ENCODE measurements around the gene PDE4B.
"Not testable (repeated sequence)": the region's sequence is repeated elsewhere in the genome, so short reads cannot be mapped to it uniquely, and the experiment has no call there.

The PDE4B gene

DNA sequence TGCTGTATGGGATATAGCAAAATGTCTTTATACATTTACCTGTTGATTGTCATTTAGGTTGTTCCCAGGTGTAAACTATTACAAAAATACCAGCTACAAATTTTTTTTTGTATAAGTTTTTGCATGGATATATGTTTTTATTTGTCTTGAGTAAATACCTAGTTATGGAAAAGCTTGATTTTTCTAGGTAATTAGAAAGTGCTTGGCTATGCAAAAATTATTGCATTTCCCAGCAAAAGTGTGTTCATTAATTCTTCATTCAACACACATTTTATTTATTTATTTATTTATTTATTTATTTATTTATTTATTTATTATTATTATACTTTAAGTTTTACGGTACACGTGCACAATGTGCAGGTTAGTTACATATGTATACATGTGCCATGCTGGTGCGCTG is 22.1 kb downstream of the PDE4B start:
- DNase-seq (ENCODE audit: low spot score) = no peak

DNA sequence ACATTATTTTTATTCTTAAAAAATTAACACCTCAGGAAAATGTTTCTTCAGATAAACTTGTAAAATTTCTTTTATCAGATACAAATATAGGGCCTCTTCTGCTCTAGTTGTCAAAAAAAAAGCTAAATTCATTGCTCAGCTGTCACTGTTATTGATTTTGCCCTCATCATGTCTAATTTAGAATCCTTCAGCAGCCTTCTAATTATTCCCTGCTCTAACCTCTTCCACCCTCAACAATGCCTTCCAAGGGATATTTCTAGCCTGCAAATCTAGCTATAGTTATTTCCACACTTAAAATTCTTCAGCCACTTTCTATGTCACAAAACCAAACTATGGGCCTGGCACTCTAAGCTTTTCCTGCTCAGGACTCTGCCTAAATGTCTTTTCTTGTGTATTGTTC is 25.2 kb downstream of the PDE4B start:
- DNase-seq (ENCODE audit: low spot score) = no peak

DNA sequence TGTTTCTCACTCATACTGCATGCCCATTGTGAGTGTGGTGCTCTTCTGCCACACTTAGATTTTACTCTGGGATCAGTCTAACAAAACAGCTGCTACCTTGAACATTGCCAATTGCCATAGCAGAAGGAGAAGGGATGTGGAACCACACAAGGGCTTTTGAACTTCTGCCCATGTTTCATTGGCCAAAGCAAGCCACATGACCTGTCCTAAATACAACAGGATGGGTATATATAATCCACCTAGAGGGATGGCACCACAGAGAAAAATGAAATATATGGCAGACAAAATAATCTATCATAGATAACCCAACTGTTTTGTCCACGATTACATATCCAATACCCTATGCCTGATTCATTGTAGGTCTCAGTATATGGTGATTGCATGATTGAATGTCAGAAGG is 26.3 kb downstream of the PDE4B start:
- DNase-seq (ENCODE audit: low spot score) = no peak

DNA sequence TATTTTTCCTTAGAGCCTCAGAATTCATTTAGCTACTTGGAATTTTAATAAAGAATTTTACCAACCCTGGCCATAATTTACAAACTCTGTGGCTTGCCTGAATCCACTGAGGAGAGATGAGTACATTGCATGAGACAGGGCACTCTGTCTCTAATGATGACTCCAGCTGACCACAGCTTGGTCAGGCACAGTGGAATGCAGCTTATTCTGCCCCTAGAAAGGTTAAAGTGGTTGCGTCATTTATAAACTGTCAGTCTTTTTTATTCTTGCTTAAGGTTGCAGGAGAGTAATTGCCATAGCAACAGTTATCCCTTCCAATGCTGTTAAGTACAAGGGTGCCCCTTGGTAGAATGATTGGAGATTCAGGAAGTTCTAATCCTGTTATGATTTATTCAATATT is 28.3 kb downstream of the PDE4B start:
- DNase-seq (ENCODE audit: low spot score) = peak; percentile 77

DNA sequence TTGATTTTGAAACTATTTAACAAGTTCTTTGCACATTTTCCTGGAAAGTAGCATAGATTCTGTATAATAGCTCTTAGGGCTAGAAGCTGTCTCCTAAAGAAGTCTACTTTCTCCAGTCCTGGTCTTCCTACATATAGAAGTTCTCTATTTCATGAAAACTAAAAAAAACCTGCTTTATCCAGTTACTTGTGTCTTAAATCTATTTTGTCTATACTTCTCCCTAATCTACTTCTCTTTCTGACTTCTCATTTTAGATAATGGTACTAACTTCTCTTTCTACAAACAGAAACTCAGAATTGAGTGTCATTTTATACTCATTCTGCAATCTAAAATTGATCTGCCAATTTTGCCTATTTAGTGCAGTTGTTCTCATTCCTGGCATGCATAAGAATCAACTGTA is 28.7 kb downstream of the PDE4B start:
- DNase-seq (ENCODE audit: low spot score) = no peak

DNA sequence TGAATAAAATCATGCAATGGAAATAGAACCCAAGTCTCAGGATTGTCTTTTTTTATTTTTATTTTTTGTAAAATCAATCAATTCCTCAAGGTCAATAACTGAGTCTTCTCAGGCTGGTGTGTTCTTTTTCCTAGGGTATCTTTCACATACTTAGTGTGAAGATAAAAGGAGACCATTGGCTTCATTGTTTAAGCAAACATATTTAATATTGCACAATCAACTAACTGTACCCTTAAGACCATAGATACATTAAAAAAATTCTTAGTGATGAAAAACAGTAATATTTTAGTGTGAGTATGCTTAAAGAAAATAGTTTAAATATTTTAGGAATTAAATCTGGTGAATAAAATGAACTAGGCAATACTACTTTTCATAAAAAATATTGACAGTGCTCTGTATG is 31.4 kb downstream of the PDE4B start:
- no peak for DNase-seq (ENCODE audit: low spot score)

DNA sequence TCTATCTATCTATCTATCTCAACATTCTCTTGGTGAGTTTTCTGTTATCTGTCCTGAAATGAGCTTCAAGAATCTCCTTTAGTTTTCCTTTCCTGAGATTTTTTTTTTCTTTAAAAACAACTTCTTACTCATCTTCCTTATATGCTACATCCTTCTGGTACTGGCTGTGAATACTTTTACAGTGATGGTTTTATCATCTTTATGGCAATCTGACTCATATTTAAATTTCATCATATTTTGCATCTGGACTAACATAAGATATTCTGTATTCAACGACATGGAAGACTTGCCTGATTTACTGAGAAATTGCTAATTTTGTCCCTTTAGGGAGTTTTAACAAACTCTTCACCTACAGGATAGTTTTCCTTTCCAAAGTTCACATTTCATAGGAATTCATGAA is 33.0 kb downstream of the PDE4B start:
- peak; percentile 40 for DNase-seq (ENCODE audit: low spot score)

DNA sequence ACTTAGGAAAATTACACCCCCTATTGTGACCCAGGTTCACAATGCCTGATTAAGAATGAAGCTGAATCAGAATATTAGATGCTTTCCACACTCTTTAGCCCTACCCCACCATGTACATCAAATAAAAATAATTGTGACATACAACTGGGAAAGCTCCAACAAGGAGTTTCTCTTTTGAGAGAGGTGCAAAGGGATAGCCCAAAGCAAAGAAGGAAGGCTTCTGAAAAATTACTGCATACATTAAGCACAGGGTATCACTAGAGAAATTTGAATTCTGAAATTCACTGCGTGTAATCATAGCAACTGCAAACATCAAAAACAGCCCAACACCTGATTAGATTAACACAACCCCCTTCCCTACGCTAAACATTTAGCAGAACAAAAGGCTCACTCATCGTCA is 34.1 kb downstream of the PDE4B start:
- DNase-seq (ENCODE audit: low spot score) = no peak

DNA sequence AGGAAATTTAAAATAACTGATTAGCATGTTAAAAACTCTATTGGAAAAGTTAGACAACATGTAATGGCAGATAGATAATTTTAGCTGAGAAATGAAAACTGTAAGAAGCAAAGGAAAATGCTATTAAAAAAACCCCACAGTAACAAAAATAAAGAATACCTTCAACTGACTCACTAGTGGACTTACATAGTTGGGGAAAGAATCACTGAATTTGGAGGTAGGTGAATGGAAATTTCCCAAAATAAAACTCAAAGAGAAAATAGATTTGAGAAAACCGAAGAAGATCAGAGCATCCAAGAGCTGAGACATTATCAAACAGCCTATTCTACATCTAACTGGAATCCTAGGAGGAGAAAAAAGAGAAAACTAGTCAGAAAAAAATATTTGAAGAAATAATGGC is 34.7 kb downstream of the PDE4B start:
- no peak for DNase-seq (ENCODE audit: low spot score)

DNA sequence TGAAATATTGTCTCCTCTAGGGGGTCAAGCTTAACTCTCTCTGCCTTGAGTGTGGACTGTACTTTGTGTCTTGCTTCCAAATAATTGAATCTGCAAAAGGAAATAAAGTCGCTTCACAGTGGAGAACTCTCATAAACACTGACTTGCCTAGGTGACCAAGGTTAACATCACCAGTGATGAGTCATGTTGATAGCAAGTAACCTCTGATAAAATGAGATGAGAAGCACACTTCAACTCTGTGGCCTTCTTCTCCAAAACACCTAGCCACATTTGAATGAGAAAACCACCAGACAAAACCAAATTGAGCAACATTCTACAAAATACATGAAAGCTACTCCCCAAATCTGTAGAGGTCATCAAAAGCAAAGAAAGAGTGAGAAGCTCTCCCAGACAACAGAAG is 37.6 kb downstream of the PDE4B start:
- DNase-seq (ENCODE audit: low spot score) = peak; percentile 11

DNA sequence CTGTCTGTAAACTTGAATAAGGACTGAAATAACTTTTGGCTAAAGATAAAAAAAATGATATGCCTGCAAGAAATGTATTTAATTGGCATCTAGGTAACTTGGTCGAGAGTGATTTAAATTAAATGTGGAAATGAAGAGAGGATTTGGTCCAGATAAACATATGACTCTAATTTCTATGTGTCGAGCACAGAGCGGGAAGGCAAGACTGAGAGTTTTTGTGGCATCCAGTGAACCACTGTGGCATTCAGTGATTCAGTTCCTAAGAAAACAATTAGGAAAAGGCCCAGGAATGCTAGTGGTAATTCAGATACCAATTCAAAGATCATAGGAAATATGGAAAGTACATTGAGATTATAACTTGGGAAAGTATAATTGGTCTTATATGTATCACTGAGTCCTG is 39.6 kb downstream of the PDE4B start:
- DNase-seq (ENCODE audit: low spot score) = no peak

DNA sequence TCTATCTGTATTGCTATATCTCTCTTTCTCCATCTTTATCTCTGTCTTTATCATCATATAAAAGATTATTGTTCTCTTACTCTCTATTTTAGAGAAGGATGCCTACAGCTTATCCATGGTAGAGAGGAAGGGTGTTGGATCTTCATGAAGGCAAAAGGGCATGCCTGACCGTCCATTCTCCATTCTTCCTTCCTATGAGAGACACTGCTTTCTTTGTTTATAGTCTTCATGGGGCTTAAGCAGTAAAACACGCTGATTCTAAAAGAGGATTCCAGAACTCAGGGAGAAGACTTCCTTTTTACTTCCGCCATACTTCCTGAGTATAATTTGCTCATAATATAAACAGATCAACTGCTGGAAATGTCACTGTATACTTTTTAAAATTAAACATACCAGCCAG is 44.0 kb downstream of the PDE4B start:
- no peak for DNase-seq (ENCODE audit: low spot score)

DNA sequence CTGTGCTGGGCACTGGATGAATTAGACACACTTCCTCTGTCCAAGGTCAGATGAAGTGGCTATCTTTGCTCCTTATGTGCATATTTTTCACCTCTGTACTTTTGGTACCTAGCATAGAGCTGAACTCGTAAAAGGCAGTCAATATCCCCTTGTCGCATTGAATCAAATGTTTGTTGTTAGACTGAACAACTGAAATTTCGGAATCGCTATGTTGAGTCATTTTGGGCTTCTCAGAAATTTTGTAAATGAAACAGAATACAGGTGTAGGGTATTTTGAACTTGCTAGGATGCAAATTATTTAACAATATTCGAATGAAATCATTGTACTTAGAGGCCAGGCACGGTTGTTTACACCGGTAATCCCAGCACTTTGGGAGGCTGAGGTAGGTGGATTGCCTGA is 48.0 kb downstream of the PDE4B start:
- DNase-seq (ENCODE audit: low spot score) = no peak

DNA sequence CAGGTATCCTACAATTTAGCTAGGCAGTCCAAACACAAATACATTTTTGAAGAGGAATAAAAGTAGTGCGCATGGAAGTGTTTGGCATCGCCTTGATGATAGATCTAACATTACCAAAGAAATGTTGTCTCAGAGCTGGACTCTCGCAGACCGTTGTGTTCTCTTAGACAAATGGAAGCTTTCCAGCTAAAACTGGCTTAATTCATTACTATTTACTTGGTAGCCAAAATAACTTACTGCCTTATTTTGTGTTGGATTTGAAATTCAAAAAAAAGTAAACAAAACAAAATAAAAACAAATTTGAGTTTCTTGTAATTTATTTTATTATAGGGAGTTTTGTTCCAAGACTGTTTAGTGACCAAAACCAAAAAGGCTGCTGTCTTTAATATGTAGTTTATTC is 51.6 kb downstream of the PDE4B start:
- DNase-seq (ENCODE audit: low spot score) = no peak

DNA sequence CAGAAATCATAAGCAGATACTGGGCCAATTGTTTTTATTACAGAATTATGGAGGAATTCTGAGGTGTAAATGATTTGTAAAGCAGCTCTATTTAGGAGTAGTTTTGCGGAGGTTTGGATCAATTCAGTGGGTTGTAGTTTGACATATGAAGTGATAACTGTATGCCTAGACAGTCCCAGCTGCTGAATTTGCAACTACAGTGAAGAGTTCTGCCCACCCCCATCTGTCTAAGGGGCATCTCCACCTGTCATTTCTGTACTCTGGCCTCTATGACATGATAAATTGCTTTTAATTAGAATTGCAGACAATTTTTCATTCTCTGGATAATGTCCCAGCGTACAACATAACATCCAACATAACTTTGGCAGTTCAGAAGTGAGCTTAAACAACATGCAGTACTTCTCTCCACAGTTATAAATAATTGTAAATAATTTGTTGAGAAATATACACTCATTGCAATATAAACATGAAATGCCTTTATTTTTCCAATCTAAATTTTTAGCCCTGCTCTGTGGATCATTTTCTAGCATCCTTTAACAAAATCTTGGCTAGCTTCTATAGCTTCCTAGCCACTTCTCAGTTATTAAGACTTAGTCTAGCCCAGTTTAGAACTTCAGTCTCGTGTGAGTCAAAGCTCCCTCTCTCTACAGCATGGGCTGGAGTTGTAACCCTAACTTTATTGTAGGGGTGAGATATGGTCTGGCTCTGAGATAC is 52.3 kb downstream of the PDE4B start:
- DNase-seq (ENCODE audit: low spot score) = no peak

DNA sequence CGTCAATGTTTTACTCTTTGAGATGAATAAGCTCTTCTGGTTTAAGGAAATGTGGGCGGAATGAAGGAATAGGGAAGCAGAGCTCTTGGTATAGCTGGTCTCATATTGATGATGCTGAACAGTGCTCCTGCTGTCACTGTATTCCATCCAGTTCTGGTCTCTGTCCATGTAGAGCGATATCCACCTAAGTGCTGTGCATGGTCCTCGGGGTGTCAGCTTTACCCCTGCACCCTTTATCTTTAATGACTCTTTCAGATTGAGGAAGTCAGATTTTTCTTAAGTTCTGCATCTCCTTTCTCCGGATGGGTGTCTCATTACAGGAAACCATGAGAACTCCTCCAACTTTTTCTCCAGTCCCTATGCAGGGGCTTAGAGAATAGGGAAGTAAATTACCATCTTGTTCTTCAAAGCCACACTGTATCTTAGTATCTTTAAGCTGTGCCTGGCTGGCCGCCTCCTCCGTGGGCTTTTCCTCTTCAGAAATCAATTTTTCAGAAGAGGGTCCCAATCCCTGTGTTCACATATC is 52.9 kb downstream of the PDE4B start:
- DNase-seq (ENCODE audit: low spot score) = no peak

DNA sequence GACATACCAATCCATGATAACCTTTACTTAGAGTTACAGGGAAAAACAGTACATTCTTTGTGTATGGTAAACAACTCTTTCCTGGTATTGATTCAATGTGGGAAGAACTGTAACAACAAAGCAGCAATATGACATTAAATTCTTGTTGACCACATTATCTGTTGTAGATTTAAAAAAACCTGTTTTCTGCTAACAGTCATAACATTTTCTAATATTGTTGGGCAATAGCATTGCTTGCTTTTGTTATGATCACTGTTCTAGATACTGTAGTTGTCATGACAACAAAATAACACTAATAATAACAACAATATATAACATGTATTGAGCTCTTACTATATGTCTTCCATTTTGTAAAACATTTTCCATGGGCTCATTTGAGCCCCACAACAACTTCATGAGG is 54.2 kb downstream of the PDE4B start:
- no peak for DNase-seq (ENCODE audit: low spot score)

DNA sequence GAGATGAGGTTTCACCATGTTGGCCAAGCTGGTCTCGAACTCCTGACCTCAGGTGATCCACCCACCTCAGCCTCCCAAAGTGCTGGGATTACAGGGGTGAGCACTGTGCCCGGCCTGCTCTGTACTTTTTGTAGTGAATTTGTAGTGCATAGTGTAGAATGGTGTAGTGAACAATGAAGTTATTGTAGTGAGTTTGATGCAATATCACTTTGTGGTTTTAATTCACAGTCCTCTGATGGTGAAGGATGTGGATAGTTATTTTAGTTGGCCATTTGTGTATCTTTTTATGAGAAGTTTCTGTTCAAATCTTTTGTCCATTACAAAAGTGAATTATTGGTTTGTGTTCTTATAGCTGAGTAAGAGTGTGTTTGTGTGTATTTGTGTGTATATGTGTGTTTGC is 57.6 kb downstream of the PDE4B start:
- no peak for DNase-seq (ENCODE audit: low spot score)

DNA sequence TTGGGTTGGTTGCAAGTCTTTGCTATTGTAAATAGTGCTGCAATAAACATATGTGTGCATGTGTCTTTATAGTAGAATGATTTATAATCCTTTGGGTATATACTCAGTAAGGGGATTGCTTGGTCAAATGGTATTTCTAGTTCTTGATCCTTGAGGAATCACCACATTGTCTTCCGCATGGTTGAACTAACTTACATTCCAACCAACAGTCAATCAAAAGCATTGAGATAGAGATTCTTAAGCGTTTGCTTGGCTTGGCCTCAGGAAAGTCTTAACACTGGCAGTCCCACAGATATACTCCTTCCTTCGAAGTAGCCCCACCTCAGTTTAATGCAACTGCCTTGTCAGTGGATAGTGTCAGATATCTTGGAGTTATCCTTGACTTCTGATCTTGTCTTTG is 63.9 kb downstream of the PDE4B start:
- not testable (repeated sequence) for DNase-seq (ENCODE audit: low spot score)

DNA sequence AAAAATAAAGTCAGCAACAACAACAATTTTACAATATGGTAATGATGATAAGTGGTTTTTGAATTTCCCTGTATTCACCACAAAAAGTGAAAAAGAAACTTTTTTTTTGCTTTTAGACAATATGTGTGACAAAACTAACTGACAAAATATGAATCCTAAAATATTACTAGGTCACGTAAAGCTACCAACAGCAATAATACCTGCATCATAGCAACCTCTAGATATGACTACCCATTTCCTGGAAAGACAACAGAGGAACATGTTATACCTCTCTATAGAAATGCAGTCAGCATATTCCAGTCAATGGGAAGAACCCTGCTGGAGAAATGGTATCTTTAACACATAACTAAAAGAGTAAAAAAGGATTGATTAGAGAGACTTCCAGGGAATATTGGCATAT is 73.7 kb downstream of the PDE4B start:
- DNase-seq (ENCODE audit: low spot score) = no peak

DNA sequence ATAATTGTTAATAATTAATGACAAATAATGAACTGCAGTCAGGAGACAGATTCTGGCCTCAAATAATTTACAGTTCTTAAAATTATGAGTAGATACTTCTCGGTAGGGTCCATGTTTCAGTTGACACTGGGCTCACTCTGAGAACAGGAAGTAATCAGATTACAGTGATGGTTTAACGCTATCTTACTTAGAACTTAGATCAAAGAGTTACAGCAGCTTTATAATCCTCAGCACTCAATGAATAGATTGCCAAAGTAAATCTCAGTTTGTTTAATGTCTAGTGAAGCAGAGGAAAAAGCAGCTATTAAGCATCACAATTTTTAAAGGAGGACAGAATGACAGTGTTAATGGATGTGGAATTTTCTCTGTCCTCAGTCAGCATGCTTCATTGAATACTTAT is 79.6 kb downstream of the PDE4B start:
- DNase-seq (ENCODE audit: low spot score) = no peak

DNA sequence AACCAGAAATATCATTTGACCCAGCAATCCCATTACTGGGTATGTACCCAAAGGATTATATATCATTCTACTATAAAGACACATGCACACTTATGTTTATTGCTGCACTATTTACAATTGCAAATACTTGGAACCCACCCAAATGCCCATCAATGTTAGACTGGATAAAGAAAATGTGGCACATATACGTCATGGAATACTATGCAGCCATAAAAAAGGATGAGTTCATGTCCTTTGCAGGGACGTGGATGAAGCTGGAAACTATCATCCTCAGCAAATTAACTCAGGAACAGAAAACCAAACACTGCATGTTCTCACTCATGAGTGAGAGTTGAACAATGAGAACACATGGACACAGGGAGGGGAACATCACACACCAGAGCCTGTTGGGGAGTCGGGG is 85.6 kb downstream of the PDE4B start:
- not testable (repeated sequence) for DNase-seq (ENCODE audit: low spot score)

DNA sequence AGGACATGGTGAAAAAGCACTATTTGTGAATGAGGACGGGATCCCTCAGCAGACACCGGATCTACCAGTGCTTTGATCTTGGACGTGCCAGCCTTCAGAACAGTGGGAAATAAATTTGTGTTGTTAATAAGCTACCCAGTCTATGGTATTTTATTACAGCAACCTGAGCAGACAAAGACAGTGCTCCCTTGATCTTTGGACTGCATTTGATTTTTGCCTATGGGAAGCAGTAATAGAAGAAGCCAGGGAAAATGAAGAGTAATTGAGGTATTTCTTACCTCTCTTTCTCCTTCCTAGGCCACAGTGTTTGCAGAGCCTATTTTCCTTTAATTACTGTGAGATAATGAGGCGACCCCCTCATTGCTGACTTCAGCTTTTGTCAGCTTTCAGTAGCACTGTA is 87.9 kb downstream of the PDE4B start:
- no peak for DNase-seq (ENCODE audit: low spot score)

DNA sequence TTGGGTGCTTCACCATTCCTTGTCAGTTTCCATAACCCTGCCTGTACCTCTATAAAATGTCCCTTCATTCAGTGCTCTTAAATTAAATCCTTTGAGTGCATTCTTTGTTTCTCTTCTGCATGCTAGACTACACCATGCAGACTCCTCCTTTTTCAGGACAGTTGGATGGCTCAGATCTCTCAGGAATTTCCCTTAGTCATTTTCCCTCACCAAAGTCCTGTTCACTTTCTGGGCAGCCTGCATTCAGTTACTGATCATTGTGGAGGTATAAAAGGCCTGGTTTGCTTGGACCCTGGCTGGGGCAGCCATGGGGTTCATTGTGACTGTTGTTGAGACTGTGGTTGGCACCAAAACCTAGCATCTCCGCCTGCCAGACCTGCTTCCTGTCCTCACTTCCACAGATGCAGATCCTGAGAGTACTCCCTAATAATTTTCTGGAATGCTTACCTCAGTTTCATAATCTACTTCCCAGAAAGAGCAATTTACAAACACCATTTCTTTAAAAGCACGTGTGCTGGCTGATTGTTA is 88.4 kb downstream of the PDE4B start:
- DNase-seq (ENCODE audit: low spot score) = no peak

All from RKO (cell line).